ENCODE results near the gene COL16A1.

Gene COL16A1

GRCh38 chr1:31687601-31688000 is 16.2 kb downstream of the COL16A1 start:
- Histone ChIP-seq H3K79me2 (ENCODE audit: insufficient read depth, low read length) (no peaks in the 10 kb centered on the region), H3K4me3 (ENCODE audit: low read length, poor library complexity, severe bottlenecking) (no peak overlapping the region), H2AFZ (ENCODE audit: low read length) (no peak overlapping the region), H3K27me3 (ENCODE audit: insufficient read depth, low read length, poor library complexity, severe bottlenecking) (no peaks in the 10 kb centered on the region), H3K4me2 (ENCODE audit: low read depth, low read length, poor library complexity, severe bottlenecking) (no peak overlapping the region), H3F3A (ENCODE audit: low read depth) (no peaks in the 10 kb centered on the region), H3K9me2 (replicated peaks; ENCODE audit: low read depth, low read length) (no peaks in the 10 kb centered on the region), H3K36me3 (ENCODE audit: insufficient read depth, low read length) (no peaks in the 10 kb centered on the region), H3K9me3 (ENCODE audit: insufficient read depth, low read depth, low read length) (no peaks in the 10 kb centered on the region), H4K20me1 (ENCODE audit: insufficient read depth, low read length, poor library complexity, severe bottlenecking) (no peaks in the 10 kb centered on the region), H3K4me1 (ENCODE audit: insufficient read depth, low read length, poor library complexity, severe bottlenecking) (no peaks in the 10 kb centered on the region), H3K9ac (ENCODE audit: low read depth, low read length, poor library complexity, severe bottlenecking) (no peak overlapping the region)
- TF ChIP-seq CTCF (conservative IDR thresholded peaks at IDR 0.05; ENCODE audit: low read length) (no peak), EZH2phosphoT487 (IDR thresholded peaks at IDR 0.05; ENCODE audit: borderline replicate concordance) (no peak)

DNA sequence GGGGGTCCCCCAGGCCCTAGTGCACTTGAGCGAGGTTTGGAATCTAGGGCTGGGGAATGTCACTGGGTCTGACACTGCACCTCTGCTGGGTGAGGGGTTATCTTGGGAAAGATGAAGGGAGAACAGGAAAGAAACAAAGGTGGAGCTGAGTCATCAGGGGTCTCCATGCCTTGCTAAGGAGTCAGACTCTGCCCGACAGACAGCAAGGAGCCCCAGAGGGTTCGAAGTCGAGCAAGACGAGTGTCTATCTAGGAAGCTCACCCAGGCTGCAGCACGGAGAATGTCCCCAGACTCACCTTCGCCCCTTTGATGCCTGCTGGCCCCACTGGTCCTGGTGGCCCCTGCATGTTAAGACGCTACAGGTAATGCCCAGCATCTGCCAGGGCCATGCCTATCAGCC is 18.0 kb downstream of the COL16A1 start:
- no peaks in the 10 kb centered on the region for H3K9me3 ChIP-seq (ENCODE audit: insufficient read depth, low read depth, low read length)
- H2AFZ ChIP-seq (ENCODE audit: low read length) = no peak overlapping the region
- H3K79me2 ChIP-seq (ENCODE audit: insufficient read depth, low read length) = no peaks in the 10 kb centered on the region
- no peaks in the 10 kb centered on the region for H4K20me1 ChIP-seq (ENCODE audit: insufficient read depth, low read length, poor library complexity, severe bottlenecking)
- H3K4me3 ChIP-seq (ENCODE audit: low read length, poor library complexity, severe bottlenecking) = no peak overlapping the region
- H3K4me1 ChIP-seq (ENCODE audit: insufficient read depth, low read length, poor library complexity, severe bottlenecking) = no peaks in the 10 kb centered on the region
- H3K9me2 ChIP-seq (replicated peaks; ENCODE audit: low read depth, low read length) = no peaks in the 10 kb centered on the region
- H3F3A ChIP-seq (ENCODE audit: low read depth) = no peaks in the 10 kb centered on the region
- H3K27me3 ChIP-seq (ENCODE audit: insufficient read depth, low read length, poor library complexity, severe bottlenecking) = peaks cover under 1% of the 10 kb centered on the region
- H3K36me3 ChIP-seq (ENCODE audit: insufficient read depth, low read length) = no peaks in the 10 kb centered on the region
- no peak overlapping the region for H3K4me2 ChIP-seq (ENCODE audit: low read depth, low read length, poor library complexity, severe bottlenecking)
- TF ChIP-seq EZH2phosphoT487 (IDR thresholded peaks at IDR 0.05; ENCODE audit: borderline replicate concordance) = no peak
- no peak for TF ChIP-seq CTCF (conservative IDR thresholded peaks at IDR 0.05; ENCODE audit: low read length)
- no peak overlapping the region for H3K9ac ChIP-seq (ENCODE audit: low read depth, low read length, poor library complexity, severe bottlenecking)

DNA sequence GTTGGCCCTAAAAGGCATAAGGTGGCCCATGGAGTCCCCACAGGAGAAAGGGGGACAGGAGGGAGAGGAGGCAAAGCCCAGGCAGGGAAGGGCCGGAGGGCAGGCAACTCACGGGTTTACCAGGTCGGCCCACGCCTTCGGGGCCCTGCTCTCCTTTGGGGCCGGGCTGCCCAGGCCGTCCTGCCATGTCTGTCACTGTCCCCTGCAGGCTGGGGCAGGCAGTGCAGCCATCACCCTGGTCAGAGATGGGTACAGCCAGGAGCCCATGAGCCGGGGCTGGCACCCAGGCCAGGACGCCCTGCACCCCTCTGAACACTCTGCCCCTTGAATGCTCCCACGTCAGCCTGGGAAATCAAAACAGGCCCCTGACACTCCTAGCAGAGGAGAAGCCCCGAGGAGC is 19.8 kb downstream of the COL16A1 start:
- Histone ChIP-seq H3K36me3 (ENCODE audit: insufficient read depth, low read length) (no peaks in the 10 kb centered on the region), H4K20me1 (ENCODE audit: insufficient read depth, low read length, poor library complexity, severe bottlenecking) (no peaks in the 10 kb centered on the region), H3K4me2 (ENCODE audit: low read depth, low read length, poor library complexity, severe bottlenecking) (no peak overlapping the region), H3K9ac (ENCODE audit: low read depth, low read length, poor library complexity, severe bottlenecking) (no peak overlapping the region), H3F3A (ENCODE audit: low read depth) (no peaks in the 10 kb centered on the region), H3K79me2 (ENCODE audit: insufficient read depth, low read length) (no peaks in the 10 kb centered on the region), H2AFZ (ENCODE audit: low read length) (no peak overlapping the region), H3K4me3 (ENCODE audit: low read length, poor library complexity, severe bottlenecking) (no peak overlapping the region), H3K27me3 (ENCODE audit: insufficient read depth, low read length, poor library complexity, severe bottlenecking) (peaks cover 4% of the 10 kb centered on the region), H3K4me1 (ENCODE audit: insufficient read depth, low read length, poor library complexity, severe bottlenecking) (no peaks in the 10 kb centered on the region), H3K9me2 (replicated peaks; ENCODE audit: low read depth, low read length) (no peaks in the 10 kb centered on the region), H3K9me3 (ENCODE audit: insufficient read depth, low read depth, low read length) (no peaks in the 10 kb centered on the region)
- peak; percentile 52 for TF ChIP-seq CTCF (conservative IDR thresholded peaks at IDR 0.05; ENCODE audit: low read length)
- TF ChIP-seq EZH2phosphoT487 (IDR thresholded peaks at IDR 0.05; ENCODE audit: borderline replicate concordance) = no peak

Data from Loucy (cell line).